Melanocyte of skin (primary cell): ENCODE measurements around the gene MAN1C1. TPM values are rescaled to one million over a fixed set of nuclear protein-coding genes. Genes with fewer than 3 reads are reported as not detected.

Source experiments
- total RNA-seq, 2 donors: library from RNA; depleted of rRNA; stranded (reverse); fragments of >200 nt; gene quantifications; 2 replicates each; pipeline ENCODE4 v1.2.3, GENCODE V29; 2012

Gene MAN1C1
- total RNA-seq: 1 to 10 TPM; 4.3 to 4.5 TPM

GRCh38 chr1:25616095-25616986 lies at the start of gene MAN1C1:
TSS of gene MAN1C1 (plus strand) at chr1:25616791. CDS start at chr1:25617798, 1,007 bp downstream.

DNA sequence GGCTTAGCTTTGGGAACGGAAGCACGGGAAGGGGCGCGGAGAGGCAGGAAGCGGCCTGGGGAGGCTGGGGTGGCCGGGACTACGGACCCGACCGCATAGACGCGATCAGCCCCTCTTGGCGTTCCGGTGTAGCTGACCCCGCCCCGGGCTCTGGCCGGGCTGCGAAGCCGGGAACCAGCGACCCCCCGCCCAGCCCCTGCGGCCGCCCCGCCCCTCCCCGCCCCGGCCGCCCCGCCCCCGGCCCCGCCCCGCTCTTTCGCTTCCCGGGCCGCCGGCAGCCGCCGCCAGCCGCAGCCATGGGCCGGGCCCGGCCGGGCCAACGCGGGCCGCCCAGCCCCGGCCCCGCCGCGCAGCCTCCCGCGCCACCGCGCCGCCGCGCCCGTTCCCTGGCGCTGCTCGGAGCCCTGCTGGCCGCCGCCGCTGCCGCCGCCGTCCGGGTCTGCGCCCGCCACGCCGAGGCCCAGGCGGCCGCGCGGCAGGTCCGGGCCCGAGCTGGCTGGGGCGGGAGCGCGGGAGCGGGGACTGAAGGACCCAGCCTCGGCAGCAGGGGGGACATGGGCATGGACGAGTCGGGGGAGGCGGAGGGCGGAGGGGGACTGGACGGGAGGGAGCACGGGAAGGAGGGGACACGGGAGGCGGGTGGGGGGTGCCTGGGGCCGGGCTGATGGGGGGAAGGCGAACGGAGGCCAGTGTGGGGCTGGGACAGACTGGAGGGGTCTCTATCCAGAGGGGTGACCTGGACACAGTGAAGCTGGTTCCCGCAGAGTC lies 183.5 kb downstream of the MAN1C1 start, which contains the start of gene SELENON:
SELENON (plus strand) TSS at position 259 of the 768 bp plus-strand sequence; CDS start at position 297, 38 bp downstream.

GRCh38 chr1:25819491-25820246 lies 203.1 kb downstream of the MAN1C1 start, which contains the start of gene MTFR1L:
TSS of gene MTFR1L (plus strand) at chr1:25819954. CDS start at chr1:25823105, 3,151 bp downstream.

Other genes with a start within 250 kb of the MAN1C1 start
- under 1 TPM in 1 of 2 donors, not detected in 1; 0.34 TPM for gene RHCE, start 196.0 kb upstream of the MAN1C1 start, total RNA-seq
- 10 to 100 TPM; 15.1 to 16.0 TPM for gene MACO1, start 185.9 kb upstream of the MAN1C1 start, total RNA-seq
- gene LDLRAP1, start 73.2 kb upstream of the MAN1C1 start, total RNA-seq: 10 to 100 TPM; 16.5 to 21.3 TPM
- 10 to 100 TPM; 40.6 to 48.6 TPM for gene SELENON, start 183.4 kb downstream of the MAN1C1 start, total RNA-seq
- 10 to 100 TPM; 41.0 to 42.6 TPM for gene MTFR1L, start 203.2 kb downstream of the MAN1C1 start, total RNA-seq
- 10 to 100 TPM in 1 of 2 donors, 1 to 10 TPM in 1; 7.6 to 14.0 TPM for gene AUNIP, start 242.7 kb downstream of the MAN1C1 start, total RNA-seq